Hematopoietic multipotent progenitor cell (in vitro differentiated cells): ENCODE data around the gene PLAU. TPM values are rescaled to one million over a fixed set of nuclear protein-coding genes. Genes with fewer than 3 reads are reported as not detected.

ENCODE experiments used
- DNase-seq, 3 donors: peaks; one replicate each; pipeline ENCODE4 v3.0.0-alpha.2; 2011 to 2015; ENCODE audit warnings: low read depth in 2 of 3, low spot score in 2 of 3
- total RNA-seq: library from RNA; depleted of rRNA; stranded (reverse); fragments of >200 nt; gene quantifications from one replicate; pipeline ENCODE4 v1.2.3, GENCODE V29; 2012

PLAU gene
- 10.8 TPM for total RNA-seq

DNA sequence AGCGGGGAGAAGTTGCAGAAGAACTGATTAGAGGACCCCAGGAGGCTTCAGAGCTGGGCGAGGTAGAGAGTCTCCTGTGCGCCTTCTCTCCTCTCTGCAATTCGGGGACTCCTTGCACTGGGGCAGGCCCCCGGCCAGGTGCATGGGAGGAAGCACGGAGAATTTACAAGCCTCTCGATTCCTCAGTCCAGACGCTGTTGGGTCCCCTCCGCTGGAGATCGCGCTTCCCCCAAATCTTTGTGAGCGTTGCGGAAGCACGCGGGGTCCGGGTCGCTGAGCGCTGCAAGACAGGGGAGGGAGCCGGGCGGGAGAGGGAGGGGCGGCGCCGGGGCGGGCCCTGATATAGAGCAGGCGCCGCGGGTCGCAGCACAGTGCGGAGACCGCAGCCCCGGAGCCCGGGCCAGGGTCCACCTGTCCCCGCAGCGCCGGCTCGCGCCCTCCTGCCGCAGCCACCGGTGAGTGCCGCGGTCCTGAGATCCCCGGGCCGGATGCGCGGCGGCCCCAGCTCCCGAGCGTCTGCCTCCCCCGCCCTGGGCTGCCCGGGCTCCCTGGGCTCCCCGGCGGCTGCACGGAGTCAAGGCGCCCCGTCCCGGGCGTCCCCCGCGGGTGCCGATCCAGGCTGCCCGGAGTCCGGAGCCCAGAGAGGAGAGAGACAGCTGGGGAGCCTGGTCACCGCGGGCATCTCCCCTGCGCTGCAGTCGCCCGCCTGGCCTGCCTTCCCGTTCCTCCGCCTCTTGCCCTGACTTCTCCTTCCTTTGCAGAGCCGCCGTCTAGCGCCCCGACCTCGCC, at the start of gene PLAU:
TSS of gene PLAU (plus strand) at position 369 of the 789 bp plus-strand sequence. CDS start 424 bp downstream, outside the sequence.
- DNase-seq: peak in 2 of 3 donors; percentile 64 to 67

GRCh38 chr10:73862011-73862410, 48.9 kb upstream of the PLAU start:
- no peak for DNase-seq

- DNase-seq: no peak
These were observed 47.7 kb upstream of the PLAU start for GRCh38 chr10:73863039-73863817.

DNA sequence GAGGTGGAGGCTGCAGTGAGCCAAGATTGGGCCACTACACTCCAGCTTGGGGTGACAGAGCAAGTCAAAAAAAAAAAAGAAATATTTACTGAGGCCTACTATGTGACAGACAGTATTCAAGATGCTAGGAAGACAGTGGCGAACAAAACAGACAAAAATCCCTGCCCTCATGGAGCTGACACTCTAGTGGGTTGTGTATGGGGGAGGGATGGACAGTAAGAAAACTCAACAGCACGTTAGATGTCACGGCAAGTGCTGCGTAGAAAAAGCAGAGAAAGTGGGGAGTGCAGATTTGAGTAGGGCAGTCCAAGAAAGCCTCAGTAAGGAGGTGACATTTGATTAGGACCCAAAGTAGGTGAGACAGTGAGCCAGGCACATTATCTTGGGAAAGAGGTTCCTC, 46.7 kb upstream of the PLAU start:
- DNase-seq: no peak

GRCh38 chr10:73865107-73865458, 45.8 kb upstream of the PLAU start:
- no peak for DNase-seq

DNA sequence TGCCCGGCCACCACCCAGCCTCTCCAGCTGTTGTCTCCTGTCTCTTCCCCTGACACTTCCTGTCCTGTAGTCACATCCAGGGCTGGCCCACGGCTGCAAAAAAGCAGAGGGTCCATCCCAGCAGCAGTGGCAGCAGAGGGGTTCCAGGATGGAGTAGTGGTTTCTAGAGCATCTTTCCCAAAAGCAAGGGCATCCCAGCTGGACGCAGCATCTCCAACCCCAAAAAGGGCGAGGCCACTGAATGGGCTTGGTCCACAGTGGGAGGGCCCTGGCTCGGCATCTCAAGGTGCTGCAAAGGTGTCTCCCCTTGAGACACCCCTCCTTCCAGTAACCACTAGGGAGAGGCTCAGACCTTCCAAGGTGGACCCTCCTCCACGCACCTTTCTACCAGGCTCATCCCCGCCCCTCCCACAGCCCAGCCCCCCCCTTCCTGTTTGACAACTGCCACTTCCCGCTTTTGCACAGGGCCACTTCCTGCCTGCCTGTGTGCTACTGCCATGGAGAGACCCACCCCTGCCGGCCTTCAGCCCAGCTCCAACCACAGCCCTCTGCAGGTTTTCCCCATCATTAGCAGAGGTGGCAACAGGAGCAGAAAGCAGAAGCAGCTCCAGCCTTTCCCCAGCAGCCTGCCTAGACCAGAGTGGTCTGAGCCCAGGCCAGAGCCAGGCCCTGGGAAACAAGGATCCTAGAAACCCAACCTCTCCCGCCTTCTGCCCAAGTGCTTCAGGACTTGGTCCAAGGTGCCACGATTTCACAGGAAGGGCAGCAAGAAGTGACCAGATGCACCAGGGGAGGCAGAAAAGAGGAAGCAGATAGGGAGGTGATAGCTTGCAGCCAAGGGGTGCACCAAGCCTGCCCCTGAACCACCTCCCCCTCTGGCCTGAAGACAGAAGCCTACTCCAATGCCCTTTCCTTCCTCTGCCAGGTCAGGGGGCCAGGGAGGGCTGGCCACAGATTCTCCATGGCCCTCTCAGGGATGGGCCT, 45.2 kb upstream of the PLAU start:
- peak in 2 of 3 donors; percentile 85 to 92 for DNase-seq

GRCh38 chr10:73866621-73867020, 44.3 kb upstream of the PLAU start:
- no peak for DNase-seq

- DNase-seq: no peak
These were observed 43.7 kb upstream of the PLAU start for GRCh38 chr10:73867126-73867807.

GRCh38 chr10:73867871-73868631, 42.9 kb upstream of the PLAU start:
- no peak for DNase-seq

GRCh38 chr10:73868655-73869195, 42.2 kb upstream of the PLAU start:
- no peak for DNase-seq

DNA sequence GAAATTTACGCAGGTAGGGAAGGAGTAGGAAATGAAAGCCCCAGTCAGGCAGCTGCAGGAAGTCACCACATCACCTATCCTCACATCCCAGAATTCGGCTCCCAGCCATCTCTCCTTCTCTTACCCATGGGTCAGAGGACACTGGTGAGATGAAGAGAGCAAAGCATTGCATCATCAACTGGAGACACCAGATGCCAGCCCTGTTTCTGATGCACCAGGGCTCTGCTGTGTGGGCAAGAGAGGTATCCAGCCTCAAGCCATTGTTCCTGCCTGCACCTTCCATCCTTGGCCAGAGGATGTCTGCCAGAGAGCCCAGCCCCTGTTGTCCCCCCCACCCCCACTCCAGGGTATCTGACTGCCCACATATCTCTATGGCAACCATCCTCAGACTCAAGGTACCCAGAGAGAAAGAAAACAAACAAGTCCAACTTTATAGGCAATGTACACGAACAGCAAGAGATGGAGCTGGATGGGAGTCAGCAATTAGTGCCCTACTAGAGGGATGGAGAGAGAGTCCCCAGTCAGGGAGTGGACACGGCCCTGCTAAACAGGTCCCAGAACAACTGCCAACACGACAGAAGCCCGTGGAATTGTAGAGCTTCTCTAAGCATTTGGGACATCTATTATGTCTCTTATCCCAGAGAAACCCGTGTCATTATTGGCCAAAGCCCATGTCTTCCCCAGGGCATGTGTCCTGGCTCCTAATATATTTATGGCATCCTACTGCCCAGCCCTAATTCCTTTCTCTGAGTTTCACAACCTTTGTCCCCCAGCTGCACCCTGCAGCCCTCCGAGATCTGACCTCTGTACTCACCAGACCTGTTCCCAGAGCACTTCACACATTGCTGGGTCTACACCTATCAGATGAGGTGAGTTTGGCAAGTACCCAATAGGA, 39.4 kb upstream of the PLAU start:
- DNase-seq: no peak

DNA sequence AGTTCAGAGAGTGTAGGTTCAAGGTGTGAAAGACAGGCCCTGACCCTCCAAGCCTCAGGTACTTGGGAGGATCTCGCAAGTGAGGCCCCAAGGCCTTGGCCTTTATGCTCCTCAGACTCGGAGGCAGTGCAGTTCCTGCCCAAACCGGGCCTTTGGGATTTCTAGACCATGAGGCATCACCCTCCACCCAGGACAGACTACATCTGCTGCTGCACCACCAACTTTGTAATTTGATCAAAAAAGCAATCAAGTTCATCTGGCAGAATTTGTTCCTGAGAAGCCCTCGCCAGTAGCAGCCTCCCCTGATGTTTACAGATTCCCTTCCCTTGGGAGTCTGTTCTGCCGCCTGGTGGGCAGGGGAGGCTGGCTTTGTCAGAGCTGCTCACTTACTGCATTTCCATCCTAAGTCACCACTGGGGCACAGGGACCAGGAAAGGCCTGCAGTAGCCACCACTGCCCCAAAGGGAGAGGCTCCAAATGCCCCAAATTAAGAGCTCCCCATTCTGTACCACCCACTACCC, 38.7 kb upstream of the PLAU start:
- no peak for DNase-seq

DNA sequence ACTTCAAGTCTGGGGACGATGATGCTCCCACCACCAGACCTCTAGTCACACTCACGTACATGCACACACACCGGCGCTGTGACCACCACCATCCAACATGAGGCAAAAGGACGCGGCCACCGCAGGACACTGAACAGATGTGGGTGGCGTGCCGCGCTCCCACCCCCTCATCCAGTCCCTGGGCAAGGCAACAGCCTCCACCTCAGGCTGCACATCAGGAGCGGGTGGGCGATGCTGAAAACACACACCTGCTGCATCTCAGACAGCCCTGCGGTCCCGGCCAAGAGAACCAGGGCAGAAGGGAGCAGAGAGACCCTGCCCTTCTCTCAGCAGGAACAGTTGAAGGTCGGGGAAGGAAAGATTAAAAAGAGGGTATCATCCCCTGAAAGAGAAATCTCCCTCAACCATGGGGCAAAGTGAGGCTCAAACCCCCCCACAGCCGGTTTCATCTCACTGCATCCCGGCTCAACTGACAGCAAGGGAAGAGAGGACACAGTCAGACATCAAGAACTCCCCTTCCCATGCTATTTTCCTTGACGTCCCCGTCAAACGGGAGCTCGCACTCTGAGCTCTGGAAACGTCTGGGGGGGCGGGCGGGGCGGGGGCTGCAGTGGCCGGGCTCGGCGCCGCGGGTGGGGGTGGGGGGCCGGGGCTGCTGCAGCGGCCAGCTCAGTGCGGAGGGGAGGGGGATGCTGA, 37.6 kb upstream of the PLAU start:
- DNase-seq: no peak

GRCh38 chr10:73873838-73874215, 37.1 kb upstream of the PLAU start:
- no peak for DNase-seq

DNA sequence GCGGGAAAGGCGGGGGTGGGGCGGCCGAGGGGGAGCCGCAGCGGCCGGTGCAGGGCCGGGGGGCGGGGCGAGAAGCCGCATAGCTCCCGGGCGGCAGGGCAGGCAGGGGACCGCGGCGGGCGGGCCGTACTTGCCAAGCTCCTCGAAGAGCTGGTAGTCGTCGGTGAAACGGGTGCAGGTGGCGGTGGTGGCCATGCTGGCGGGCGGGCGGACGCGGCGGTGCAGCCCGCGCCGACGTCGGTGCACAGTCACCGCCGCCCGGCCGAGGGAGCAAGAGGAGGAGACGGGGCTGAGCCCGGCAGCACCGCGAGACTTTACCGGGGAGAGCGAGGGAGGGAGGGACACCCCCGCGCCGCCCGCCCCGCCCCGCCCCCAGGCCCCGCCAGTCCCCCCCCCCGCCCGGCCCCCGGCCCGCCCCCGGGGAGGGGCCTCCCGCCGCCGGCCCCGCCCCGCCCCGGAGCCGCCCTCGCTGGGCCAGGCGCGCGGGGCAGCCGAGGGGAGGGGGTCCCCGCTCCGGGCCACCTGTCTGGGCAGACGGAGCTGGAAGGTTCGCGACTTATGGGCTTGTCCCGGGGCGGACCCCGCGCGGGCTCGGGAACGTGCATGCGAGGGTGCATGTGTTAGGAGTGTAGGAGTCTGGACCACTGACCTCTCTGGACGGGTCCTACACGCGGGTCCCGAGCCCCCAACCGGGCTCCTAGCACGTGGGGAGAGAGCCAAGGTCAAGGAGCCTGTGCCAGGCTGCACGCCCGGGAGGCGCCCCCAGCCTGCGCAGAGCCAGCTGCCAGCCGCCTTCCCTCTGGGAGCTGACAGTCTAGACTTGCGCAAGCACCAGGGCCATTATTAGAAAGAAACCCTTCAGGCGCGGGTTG, 36.4 kb upstream of the PLAU start, which contains the start of gene CAMK2G:
TSS of gene CAMK2G (minus strand) at position 289 of the 872 bp plus-strand sequence. CDS start at position 195, 94 bp downstream.
- DNase-seq: peak; percentile 65 to 89 (median 87)

DNA sequence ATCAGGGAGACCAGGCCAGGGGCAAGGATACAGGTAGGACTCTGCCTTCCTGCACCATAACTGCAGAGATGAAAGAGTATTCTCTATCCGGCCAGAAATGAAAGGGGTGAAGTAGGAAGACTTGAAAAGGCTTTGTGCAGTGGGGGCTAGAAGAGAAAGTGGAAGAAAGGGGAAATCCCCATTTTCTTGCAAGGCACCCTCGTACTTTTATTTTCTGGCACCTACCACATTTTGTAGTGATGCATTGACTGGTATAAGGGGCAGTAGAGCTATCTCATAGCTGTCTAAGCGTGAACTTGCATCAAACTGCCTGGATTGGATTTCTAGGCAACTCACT, 35.8 kb upstream of the PLAU start:
- peak in 2 of 3 donors; percentile 60 to 61 for DNase-seq
